ENCODE measurements around the gene MKI67. TPM values are rescaled to one million over a fixed set of nuclear protein-coding genes. Genes with fewer than 3 reads are reported as not detected.

The MKI67 gene
- total and polyA plus RNA-seq, 2 of the 4 experiments (the other 2 are of a cell fraction): 13.5 to 36.4 TPM

GRCh38 chr10:128169811-128170379 is 43.7 kb upstream of the MKI67 start:
- Histone ChIP-seq H3K14ac (replicated peaks; ENCODE audit: low read depth, low read length) (no peak overlapping the region), H3K56ac (ENCODE audit: extremely low read depth, insufficient read depth, low read length) (no peak overlapping the region), H3K27me3 (ENCODE audit: control insufficient read depth, insufficient read depth, low read length) (no peaks in the 10 kb centered on the region), H4K91ac (ENCODE audit: insufficient read depth, low read depth, low read length) (no peak overlapping the region), H4K20me1 (ENCODE audit: insufficient read depth, low read length) (no peaks in the 10 kb centered on the region), H2AK5ac (ENCODE audit: low read depth, low read length) (no peak overlapping the region), H3K4ac (ENCODE audit: low read depth, low read length) (no peak overlapping the region), H3K4me1 (ENCODE audit: control insufficient read depth, insufficient read depth, low read length) (no peaks in the 10 kb centered on the region), H3K27ac (ENCODE audit: insufficient read depth, low read length) (no peak overlapping the region), H2AK9ac (replicated peaks; ENCODE audit: low read depth, low read length, poor library complexity) (no peak overlapping the region), H3K79me1 (ENCODE audit: low read depth in 1 of 2, low read length in 2 of 2) (no peaks in the 10 kb centered on the region), H3K18ac (ENCODE audit: low read depth, low read length) (no peak overlapping the region), H3K9me3 (ENCODE audit: control insufficient read depth, insufficient read depth, low read length) (no peaks in the 10 kb centered on the region), H3K23ac (ENCODE audit: low read depth, low read length) (no peak overlapping the region), H2AFZ (replicated peaks; ENCODE audit: low read length, poor library complexity) (no peak overlapping the region), H3K9me1 (ENCODE audit: insufficient read depth, low read length) (no peaks in the 10 kb centered on the region), H3K4me2 (ENCODE audit: low read depth, low read length) (no peak overlapping the region), H2BK5ac (ENCODE audit: low read depth, low read length, poor library complexity, severe bottlenecking) (no peak overlapping the region), H4K8ac (ENCODE audit: low read depth in 2 of 2, low read length in 2 of 2) (no peak overlapping the region), H4K5ac (ENCODE audit: low read depth, low read length) (no peak overlapping the region), H2BK15ac (ENCODE audit: low read depth, low read length) (no peak overlapping the region), H3K36me3 (ENCODE audit: control insufficient read depth, insufficient read depth, low read length) (no peaks in the 10 kb centered on the region), H2BK20ac (ENCODE audit: low read depth, low read length) (no peak overlapping the region), H3K9ac (ENCODE audit: low read depth, low read length) (no peak overlapping the region), H2BK120ac (ENCODE audit: low read depth, low read length) (no peak overlapping the region), H3K4me3 (ENCODE audit: insufficient read depth, low read depth, low read length) (no peak overlapping the region)
- TF ChIP-seq POLR2A (IDR thresholded peaks at IDR 0.05; ENCODE audit: low read depth, low read length) (no peak), CEBPB (IDR thresholded peaks at IDR 0.05; ENCODE audit: low read depth, low read length) (no peak), MAZ (IDR thresholded peaks at IDR 0.05; ENCODE audit: borderline replicate concordance, low read depth, low read length) (no peak), NFE2L2 (IDR thresholded peaks at IDR 0.05; ENCODE audit: low read depth, low read length) (no peak)
- CTCF ChIA-PET: interaction anchor here (1.6 kb wide), 1 partner anchor 8 kb away, joined by 5 read pairs; no protein-coding TSS in a partner anchor
- intact Hi-C loops (cut with micrococcal nuclease) (no loop called here), dilution Hi-C loops (cut with HindIII; ENCODE audit: low sequenced_read_pairs, unreplicated experiment) (no loop called here), in situ Hi-C loops (cut with MboI; ENCODE audit: low sequenced_read_pairs) (no loop called here)
- WGBS, 2 experiments (ENCODE audit: extremely low coverage in 2 of 2, insufficient read length in 1 of 2): no CpG with 5 or more reads among the region's 8 CpGs
- POLR2A ChIA-PET (ENCODE audit: unreplicated experiment): no interaction called here
- ATAC-seq (ENCODE audit: low read depth): no peak
- no TSS peak for BruUV-seq (replicated peaks)
- no peak for DNase-seq
